ENCODE results near the gene CFP.

- TF ChIP-seq, protein P1, sequence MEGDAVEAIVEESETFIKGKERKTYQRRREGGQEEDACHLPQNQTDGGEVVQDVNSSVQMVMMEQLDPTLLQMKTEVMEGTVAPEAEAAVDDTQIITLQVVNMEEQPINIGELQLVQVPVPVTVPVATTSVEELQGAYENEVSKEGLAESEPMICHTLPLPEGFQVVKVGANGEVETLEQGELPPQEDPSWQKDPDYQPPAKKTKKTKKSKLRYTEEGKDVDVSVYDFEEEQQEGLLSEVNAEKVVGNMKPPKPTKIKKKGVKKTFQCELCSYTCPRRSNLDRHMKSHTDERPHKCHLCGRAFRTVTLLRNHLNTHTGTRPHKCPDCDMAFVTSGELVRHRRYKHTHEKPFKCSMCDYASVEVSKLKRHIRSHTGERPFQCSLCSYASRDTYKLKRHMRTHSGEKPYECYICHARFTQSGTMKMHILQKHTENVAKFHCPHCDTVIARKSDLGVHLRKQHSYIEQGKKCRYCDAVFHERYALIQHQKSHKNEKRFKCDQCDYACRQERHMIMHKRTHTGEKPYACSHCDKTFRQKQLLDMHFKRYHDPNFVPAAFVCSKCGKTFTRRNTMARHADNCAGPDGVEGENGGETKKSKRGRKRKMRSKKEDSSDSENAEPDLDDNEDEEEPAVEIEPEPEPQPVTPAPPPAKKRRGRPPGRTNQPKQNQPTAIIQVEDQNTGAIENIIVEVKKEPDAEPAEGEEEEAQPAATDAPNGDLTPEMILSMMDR (conservative IDR thresholded peaks at IDR 0.05), result no peak
- no peak for TF ChIP-seq ZFX (IDR thresholded peaks at IDR 0.05)
Observed at GRCh38 chrX:47608130-47608810, 21.5 kb downstream of the CFP start.

Measured in C4-2B (cell line).